Ishikawa (cell line): ENCODE results near the gene IPPK.

Source experiments
- CEBPB ChIP-seq: IDR thresholded peaks from 2 replicates; pipeline ENCODE4 v1.6.1; 2012
- CREB1 ChIP-seq: IDR thresholded peaks from 2 replicates; pipeline ENCODE4 v1.6.1; 2012; ENCODE audit warnings: low read depth
- EGR1 ChIP-seq: IDR thresholded peaks from 2 replicates; pipeline ENCODE4 v1.6.1; 2012
- EP300 ChIP-seq: IDR thresholded peaks from 2 replicates; pipeline ENCODE4 v1.6.1; 2012; ENCODE audit warnings: borderline replicate concordance
- FOXM1 ChIP-seq: IDR thresholded peaks from 2 replicates; pipeline ENCODE4 v1.6.1; 2012; ENCODE audit warnings: low read depth, borderline replicate concordance
- NFIC ChIP-seq: IDR thresholded peaks from 2 replicates; pipeline ENCODE4 v1.6.1; 2012
- RAD21 ChIP-seq: IDR thresholded peaks from 2 replicates; pipeline ENCODE4 v1.6.1; 2012; ENCODE audit warnings: low read depth
- TAF1 ChIP-seq: IDR thresholded peaks from 2 replicates; pipeline ENCODE4 v1.6.1; 2012; ENCODE audit warnings: low read depth, mild to moderate bottlenecking
- TCF12 ChIP-seq: IDR thresholded peaks from 2 replicates; pipeline ENCODE4 v1.6.1; 2012; ENCODE audit warnings: low read depth
- TEAD4 ChIP-seq: IDR thresholded peaks from 2 replicates; pipeline ENCODE4 v1.6.1; 2012
- YY1 ChIP-seq: IDR thresholded peaks from 2 replicates; pipeline ENCODE4 v1.6.1; 2012; ENCODE audit warnings: low read depth
- ZBTB7A ChIP-seq: IDR thresholded peaks from 2 replicates; pipeline ENCODE4 v1.6.1; 2012; ENCODE audit warnings: low read depth
- TF ChIP-seq, protein P1 (sequence below): IDR thresholded peaks from 2 replicates; pipeline ENCODE4 v1.6.1; 2012
- TF ChIP-seq, protein P2 (sequence below): IDR thresholded peaks from 2 replicates; pipeline ENCODE4 v1.6.1; 2012; ENCODE audit warnings: low read depth, mild to moderate bottlenecking
- TF ChIP-seq, protein P3 (sequence below): IDR thresholded peaks from 2 replicates; pipeline ENCODE4 v1.6.1; 2012

Gene IPPK

GRCh38 chr9:92680166-92681119 is 10.5 kb upstream of the IPPK start:
- no peak for TF ChIP-seq RAD21
- TF ChIP-seq EGR1: no peak
- no peak for TF ChIP-seq TEAD4
- no peak for TF ChIP-seq TAF1
- TF ChIP-seq NFIC: no peak
- TF ChIP-seq FOXM1: no peak
- TF ChIP-seq CEBPB: no peak
- TF ChIP-seq, protein P1, sequence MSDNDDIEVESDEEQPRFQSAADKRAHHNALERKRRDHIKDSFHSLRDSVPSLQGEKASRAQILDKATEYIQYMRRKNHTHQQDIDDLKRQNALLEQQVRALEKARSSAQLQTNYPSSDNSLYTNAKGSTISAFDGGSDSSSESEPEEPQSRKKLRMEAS: no peak
- no peak for TF ChIP-seq ZBTB7A
- TF ChIP-seq, protein P2, sequence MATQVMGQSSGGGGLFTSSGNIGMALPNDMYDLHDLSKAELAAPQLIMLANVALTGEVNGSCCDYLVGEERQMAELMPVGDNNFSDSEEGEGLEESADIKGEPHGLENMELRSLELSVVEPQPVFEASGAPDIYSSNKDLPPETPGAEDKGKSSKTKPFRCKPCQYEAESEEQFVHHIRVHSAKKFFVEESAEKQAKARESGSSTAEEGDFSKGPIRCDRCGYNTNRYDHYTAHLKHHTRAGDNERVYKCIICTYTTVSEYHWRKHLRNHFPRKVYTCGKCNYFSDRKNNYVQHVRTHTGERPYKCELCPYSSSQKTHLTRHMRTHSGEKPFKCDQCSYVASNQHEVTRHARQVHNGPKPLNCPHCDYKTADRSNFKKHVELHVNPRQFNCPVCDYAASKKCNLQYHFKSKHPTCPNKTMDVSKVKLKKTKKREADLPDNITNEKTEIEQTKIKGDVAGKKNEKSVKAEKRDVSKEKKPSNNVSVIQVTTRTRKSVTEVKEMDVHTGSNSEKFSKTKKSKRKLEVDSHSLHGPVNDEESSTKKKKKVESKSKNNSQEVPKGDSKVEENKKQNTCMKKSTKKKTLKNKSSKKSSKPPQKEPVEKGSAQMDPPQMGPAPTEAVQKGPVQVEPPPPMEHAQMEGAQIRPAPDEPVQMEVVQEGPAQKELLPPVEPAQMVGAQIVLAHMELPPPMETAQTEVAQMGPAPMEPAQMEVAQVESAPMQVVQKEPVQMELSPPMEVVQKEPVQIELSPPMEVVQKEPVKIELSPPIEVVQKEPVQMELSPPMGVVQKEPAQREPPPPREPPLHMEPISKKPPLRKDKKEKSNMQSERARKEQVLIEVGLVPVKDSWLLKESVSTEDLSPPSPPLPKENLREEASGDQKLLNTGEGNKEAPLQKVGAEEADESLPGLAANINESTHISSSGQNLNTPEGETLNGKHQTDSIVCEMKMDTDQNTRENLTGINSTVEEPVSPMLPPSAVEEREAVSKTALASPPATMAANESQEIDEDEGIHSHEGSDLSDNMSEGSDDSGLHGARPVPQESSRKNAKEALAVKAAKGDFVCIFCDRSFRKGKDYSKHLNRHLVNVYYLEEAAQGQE: no peak
- TF ChIP-seq YY1: no peak
- TF ChIP-seq TCF12: no peak
- TF ChIP-seq CREB1: no peak
- TF ChIP-seq, protein P3, sequence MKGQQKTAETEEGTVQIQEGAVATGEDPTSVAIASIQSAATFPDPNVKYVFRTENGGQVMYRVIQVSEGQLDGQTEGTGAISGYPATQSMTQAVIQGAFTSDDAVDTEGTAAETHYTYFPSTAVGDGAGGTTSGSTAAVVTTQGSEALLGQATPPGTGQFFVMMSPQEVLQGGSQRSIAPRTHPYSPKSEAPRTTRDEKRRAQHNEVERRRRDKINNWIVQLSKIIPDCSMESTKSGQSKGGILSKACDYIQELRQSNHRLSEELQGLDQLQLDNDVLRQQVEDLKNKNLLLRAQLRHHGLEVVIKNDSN: no peak

DNA sequence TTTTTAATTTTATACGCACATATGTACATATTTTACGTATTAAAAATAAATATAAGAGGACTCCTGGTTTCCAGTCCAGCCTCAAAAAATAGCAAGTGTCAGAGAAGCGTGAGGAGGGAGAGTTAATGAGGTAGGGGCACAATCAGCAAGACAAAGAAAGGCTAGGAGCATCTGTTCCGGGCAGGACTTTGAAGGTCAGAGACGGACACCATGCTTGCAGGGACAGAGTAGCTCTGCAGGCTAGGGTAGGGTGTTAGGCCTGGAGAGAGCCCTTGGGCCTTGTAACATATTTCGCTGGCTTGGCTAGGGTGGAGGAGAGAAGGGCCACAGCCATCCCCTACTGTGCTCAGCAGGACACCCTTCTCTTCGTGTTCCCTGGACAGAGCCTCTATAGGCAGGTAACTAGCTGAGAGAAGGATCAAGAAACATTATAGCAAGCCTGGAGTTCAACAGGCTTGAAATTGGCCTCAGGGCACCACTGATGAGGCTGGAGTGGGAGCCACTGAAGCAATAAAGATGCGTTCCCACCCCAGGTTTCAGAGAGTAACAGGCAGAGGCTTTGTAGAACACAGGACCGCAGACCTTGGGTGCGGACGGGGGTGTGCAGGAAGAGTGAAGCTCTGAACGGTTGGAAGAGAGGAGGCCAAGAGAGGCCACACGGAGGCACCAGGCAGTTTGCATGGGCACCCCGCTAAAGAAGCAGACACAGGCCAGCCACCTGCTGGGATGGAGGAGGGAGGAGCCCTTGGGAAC is 9.7 kb upstream of the IPPK start:
- no peak for TF ChIP-seq CEBPB
- TF ChIP-seq, protein P1: no peak
- TF ChIP-seq, protein P2: no peak
- no peak for TF ChIP-seq RAD21
- no peak for TF ChIP-seq EP300
- TF ChIP-seq CREB1: no peak
- TF ChIP-seq FOXM1: no peak
- no peak for TF ChIP-seq EGR1
- TF ChIP-seq, protein P3: no peak
- TF ChIP-seq TAF1: no peak
- no peak for TF ChIP-seq TCF12
- TF ChIP-seq NFIC: no peak
- TF ChIP-seq ZBTB7A: no peak
- no peak for TF ChIP-seq TEAD4
- TF ChIP-seq YY1: no peak

DNA sequence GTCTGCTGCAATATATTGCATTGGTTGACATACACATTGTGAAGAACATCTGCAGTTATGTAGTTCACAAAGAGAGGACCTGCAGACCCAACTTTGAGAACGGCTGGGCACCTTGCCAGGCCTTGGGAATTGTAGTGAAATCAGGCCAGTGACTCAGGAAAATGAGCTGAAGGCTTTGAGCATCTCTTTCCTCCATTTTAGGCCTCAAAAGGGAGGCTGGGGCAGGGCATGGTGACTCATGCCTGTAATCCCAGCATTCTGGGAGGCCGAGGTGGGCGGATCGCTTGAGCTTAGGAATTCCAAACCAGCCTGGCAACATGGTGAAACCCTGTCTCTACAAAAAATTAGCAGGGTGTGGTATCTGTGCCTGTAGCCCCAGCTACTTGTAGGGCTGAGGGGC is 1.4 kb upstream of the IPPK start:
- TF ChIP-seq TAF1: no peak
- TF ChIP-seq, protein P2: no peak
- no peak for TF ChIP-seq TCF12
- TF ChIP-seq CREB1: no peak
- TF ChIP-seq EGR1: no peak
- TF ChIP-seq, protein P3: no peak
- TF ChIP-seq NFIC: no peak
- TF ChIP-seq, protein P1: no peak
- no peak for TF ChIP-seq FOXM1
- TF ChIP-seq ZBTB7A: no peak
- TF ChIP-seq EP300: no peak
- no peak for TF ChIP-seq RAD21
- TF ChIP-seq TEAD4: no peak
